ENCODE measurements around the gene HEPN1.

DNA sequence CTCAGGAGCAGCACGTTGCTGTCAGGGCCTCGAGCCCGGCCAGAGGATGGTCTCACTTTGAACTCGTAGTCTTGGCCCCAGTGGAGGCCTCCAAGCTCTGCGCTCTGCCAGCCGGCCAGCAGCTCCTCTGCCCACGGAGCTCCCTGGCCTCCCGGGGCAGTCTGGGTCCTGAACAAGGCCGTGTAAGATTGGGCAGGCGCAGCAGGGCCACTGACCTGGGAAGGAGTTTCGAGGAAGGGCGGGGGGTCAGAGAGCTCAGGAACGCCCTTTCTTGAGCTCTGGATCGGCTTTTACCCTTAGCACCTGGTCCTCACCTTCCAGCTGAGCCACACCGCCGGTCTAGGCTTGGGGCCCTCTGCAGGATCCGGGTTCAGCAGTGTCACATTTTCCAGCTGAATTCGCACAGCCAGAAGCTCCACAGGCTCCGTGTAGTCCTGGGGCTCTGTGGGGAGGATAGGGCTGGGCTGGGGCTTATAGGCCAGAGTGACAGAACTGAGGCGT is 23.5 kb upstream of the HEPN1 start:
- TF ChIP-seq EGR1 (IDR thresholded peaks at IDR 0.05) (no peak), TAF1 (IDR thresholded peaks at IDR 0.05; ENCODE audit: low read depth) (no peak), FOXM1 (IDR thresholded peaks at IDR 0.05; ENCODE audit: borderline replicate concordance, low read depth) (no peak), EP300 (IDR thresholded peaks at IDR 0.05; ENCODE audit: borderline replicate concordance) (no peak), CREB1 (IDR thresholded peaks at IDR 0.05; ENCODE audit: low read depth) (no peak), NFIC (IDR thresholded peaks at IDR 0.05) (no peak), YY1 (IDR thresholded peaks at IDR 0.05; ENCODE audit: low read depth) (no peak), RAD21 (IDR thresholded peaks at IDR 0.05; ENCODE audit: low read depth) (no peak)
- TF ChIP-seq, protein P1, sequence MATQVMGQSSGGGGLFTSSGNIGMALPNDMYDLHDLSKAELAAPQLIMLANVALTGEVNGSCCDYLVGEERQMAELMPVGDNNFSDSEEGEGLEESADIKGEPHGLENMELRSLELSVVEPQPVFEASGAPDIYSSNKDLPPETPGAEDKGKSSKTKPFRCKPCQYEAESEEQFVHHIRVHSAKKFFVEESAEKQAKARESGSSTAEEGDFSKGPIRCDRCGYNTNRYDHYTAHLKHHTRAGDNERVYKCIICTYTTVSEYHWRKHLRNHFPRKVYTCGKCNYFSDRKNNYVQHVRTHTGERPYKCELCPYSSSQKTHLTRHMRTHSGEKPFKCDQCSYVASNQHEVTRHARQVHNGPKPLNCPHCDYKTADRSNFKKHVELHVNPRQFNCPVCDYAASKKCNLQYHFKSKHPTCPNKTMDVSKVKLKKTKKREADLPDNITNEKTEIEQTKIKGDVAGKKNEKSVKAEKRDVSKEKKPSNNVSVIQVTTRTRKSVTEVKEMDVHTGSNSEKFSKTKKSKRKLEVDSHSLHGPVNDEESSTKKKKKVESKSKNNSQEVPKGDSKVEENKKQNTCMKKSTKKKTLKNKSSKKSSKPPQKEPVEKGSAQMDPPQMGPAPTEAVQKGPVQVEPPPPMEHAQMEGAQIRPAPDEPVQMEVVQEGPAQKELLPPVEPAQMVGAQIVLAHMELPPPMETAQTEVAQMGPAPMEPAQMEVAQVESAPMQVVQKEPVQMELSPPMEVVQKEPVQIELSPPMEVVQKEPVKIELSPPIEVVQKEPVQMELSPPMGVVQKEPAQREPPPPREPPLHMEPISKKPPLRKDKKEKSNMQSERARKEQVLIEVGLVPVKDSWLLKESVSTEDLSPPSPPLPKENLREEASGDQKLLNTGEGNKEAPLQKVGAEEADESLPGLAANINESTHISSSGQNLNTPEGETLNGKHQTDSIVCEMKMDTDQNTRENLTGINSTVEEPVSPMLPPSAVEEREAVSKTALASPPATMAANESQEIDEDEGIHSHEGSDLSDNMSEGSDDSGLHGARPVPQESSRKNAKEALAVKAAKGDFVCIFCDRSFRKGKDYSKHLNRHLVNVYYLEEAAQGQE (IDR thresholded peaks at IDR 0.05; ENCODE audit: low read depth) = no peak
- TF ChIP-seq, protein P2, sequence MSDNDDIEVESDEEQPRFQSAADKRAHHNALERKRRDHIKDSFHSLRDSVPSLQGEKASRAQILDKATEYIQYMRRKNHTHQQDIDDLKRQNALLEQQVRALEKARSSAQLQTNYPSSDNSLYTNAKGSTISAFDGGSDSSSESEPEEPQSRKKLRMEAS (IDR thresholded peaks at IDR 0.05) = no peak
